Esophagus mucosa (tissue), 1 donor: ENCODE data around the gene RIC8B. TPM values are rescaled to one million over a fixed set of nuclear protein-coding genes. Genes with fewer than 3 reads are reported as not detected.
A peak's percentile ranks its signal among the peaks of the same experiment; 100 is the strongest.
"Not testable (repeated sequence)": the region's sequence is repeated elsewhere in the genome, so short reads cannot be mapped to it uniquely, and the experiment has no call there.

Experiments
- ATAC-seq: fragments of 200-7000 bp; cut with Tn5 transposase; one replicate; pipeline ENCODE4 v1.9.1; 2020
- total RNA-seq: library from RNA; stranded (reverse); gene quantifications from one replicate; pipeline ENCODE4 v1.2.4, GENCODE V29; 2023
- donor health status: DM: yes; HTN: yes; CAD: no.

RIC8B gene
- 3.0 TPM for total RNA-seq

- ATAC-seq, result peak; percentile 98
These were observed at the start of gene RIC8B for GRCh38 chr12:106774005-106774807. Gene RIC8B (plus strand): TSS chr12:106774682. CDS start chr12:106774746, 64 bp downstream.

GRCh38 chr12:106724934-106725333 lies 49.5 kb upstream of the RIC8B start:
- no peak for ATAC-seq

- not testable (repeated sequence) for ATAC-seq
These were observed 47.8 kb upstream of the RIC8B start for GRCh38 chr12:106726603-106727202.

GRCh38 chr12:106729611-106730010 lies 44.9 kb upstream of the RIC8B start:
- ATAC-seq, result no peak

GRCh38 chr12:106732890-106733289 lies 41.6 kb upstream of the RIC8B start:
- ATAC-seq, result no peak

- no peak for ATAC-seq
These were observed 40.8 kb upstream of the RIC8B start for GRCh38 chr12:106733660-106734059.

GRCh38 chr12:106736051-106736957 lies 38.2 kb upstream of the RIC8B start:
- ATAC-seq, result peak; percentile 13

- ATAC-seq, result no peak
These were observed 35.2 kb upstream of the RIC8B start for GRCh38 chr12:106739318-106739717.

- ATAC-seq, result no peak
These were observed 34.5 kb upstream of the RIC8B start for GRCh38 chr12:106739815-106740530.

GRCh38 chr12:106740818-106741217 lies 33.7 kb upstream of the RIC8B start:
- ATAC-seq, result no peak

- ATAC-seq, result no peak
These were observed 33.2 kb upstream of the RIC8B start for GRCh38 chr12:106741247-106741646.

GRCh38 chr12:106743270-106743988 lies 31.1 kb upstream of the RIC8B start:
- no peak for ATAC-seq

GRCh38 chr12:106744600-106744999 lies 29.9 kb upstream of the RIC8B start:
- ATAC-seq, result no peak

- ATAC-seq, result no peak
These were observed 29.2 kb upstream of the RIC8B start for GRCh38 chr12:106745181-106745745.

GRCh38 chr12:106747973-106748436 lies 26.5 kb upstream of the RIC8B start:
- no peak for ATAC-seq

GRCh38 chr12:106750524-106750923 lies 24.0 kb upstream of the RIC8B start:
- ATAC-seq, result no peak

GRCh38 chr12:106753526-106753925 lies 21.0 kb upstream of the RIC8B start:
- ATAC-seq, result peak; percentile 61

GRCh38 chr12:106754331-106754730 lies 20.2 kb upstream of the RIC8B start:
- ATAC-seq, result no peak

- ATAC-seq, result no peak
These were observed 16.7 kb upstream of the RIC8B start for GRCh38 chr12:106757623-106758348.

- no peak for ATAC-seq
These were observed 16.0 kb upstream of the RIC8B start for GRCh38 chr12:106758349-106759110.
